GM12878 (cell line): ENCODE results near the gene CPLX4.

Experiments
- BRCA1 ChIP-seq: IDR thresholded peaks from 2 replicates; pipeline ENCODE4 v1.6.1; 2011; ENCODE audit warnings: low read depth, low read length, improper control_type of control experiment
- CEBPB ChIP-seq, 2 experiments: fragments of 150-350 bp in 1 of 2; IDR thresholded peaks; 2 replicates each; pipeline ENCODE4 v1.6.1; 2012 to 2014; ENCODE audit warnings: low read depth in 2 of 2, low read length in 2 of 2, borderline replicate concordance in 1 of 2, inconsistent platforms in 1 of 2
- JUNB ChIP-seq: IDR thresholded peaks from 2 replicates; pipeline ENCODE4 v1.6.1; 2016; ENCODE audit warnings: antibody characterized with exemption, mild to moderate bottlenecking
- POLR2A ChIP-seq: IDR thresholded peaks from 2 replicates; pipeline ENCODE4 v1.6.1; 2011; ENCODE audit warnings: low read depth, mild to moderate bottlenecking, low read length
- TAF1 ChIP-seq: IDR thresholded peaks from 2 replicates; pipeline ENCODE4 v1.6.1; 2011; ENCODE audit warnings: mild to moderate bottlenecking, low read depth, low read length, borderline replicate concordance
- YY1 ChIP-seq: IDR thresholded peaks from 2 replicates; pipeline ENCODE4 v1.6.1; 2011; ENCODE audit warnings: low read depth, mild to moderate bottlenecking, low read length
- ZSCAN29 ChIP-seq: fragments of 450-650 bp; IDR thresholded peaks from 2 replicates; pipeline ENCODE4 v1.6.1; 2017; ENCODE audit warnings: mild to moderate bottlenecking, moderate library complexity
- TF ChIP-seq, protein P1 (sequence below), 3 experiments: IDR thresholded peaks in 2 of 3; conservative IDR thresholded peaks in 1 of 3; 2 replicates each; pipeline ENCODE4 v1.5.1; 2011; ENCODE audit warnings: low read depth in 3 of 3, low read length in 3 of 3, mild to moderate bottlenecking in 3 of 3, control low read depth in 2 of 3, moderate library complexity in 2 of 3, inconsistent platforms in 1 of 3, mixed read lengths in 1 of 3; ENCODE audit not compliant: control insufficient read depth in 2 of 3, insufficient read depth in 1 of 3; ENCODE audit errors: extremely low read depth in 1 of 3
- TF ChIP-seq, protein P2 (sequence below): IDR thresholded peaks from 2 replicates; pipeline ENCODE4 v1.6.1; 2012; ENCODE audit warnings: improper control_type of control experiment, low read depth, low read length; ENCODE audit not compliant: insufficient replicate concordance
- TF ChIP-seq, protein P3 (sequence below): IDR thresholded peaks from 2 replicates; pipeline ENCODE4 v1.6.1; 2011; ENCODE audit warnings: borderline replicate concordance, low read depth, mild to moderate bottlenecking, moderate library complexity, mixed read lengths, low read length; ENCODE audit not compliant: insufficient read depth; ENCODE audit errors: extremely low read length
- TF ChIP-seq, protein P4 (sequence below): IDR thresholded peaks from 2 replicates; pipeline ENCODE4 v1.6.1; 2011; ENCODE audit warnings: low read depth, mild to moderate bottlenecking, low read length, moderate library complexity, borderline replicate concordance; ENCODE audit errors: extremely low read depth
- TF ChIP-seq, protein P5 (sequence below): IDR thresholded peaks from 2 replicates; pipeline ENCODE4 v1.6.1; 2012; ENCODE audit warnings: low read depth, low read length, improper control_type of control experiment

DNA sequence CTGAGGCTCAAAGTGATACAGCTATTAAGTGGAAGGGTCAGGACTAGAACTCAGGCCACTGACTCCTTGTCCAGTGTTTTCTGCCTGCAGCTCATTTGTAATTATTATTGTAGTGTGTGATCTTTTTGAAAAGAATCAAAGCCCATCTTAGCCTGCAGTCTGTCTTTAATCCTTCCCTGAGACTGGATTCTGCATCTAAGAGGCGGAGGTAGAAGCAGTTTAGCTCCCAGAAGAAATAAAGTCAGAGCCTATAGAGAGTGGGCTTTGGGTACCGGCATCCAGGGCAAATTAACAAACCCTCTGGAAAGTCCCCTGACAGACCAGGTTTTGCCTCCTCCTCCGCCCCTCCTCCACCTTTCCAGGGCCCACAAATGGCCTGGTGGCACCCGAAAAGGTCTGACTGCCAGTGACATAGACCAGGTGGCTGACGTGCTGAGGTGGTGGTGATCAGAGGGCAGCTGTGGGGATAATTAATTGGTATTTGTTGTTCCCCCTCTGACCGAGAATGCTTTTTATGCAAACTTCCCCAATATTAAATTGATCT is 43.0 kb downstream of the CPLX4 start:
- TF ChIP-seq, protein P1, sequence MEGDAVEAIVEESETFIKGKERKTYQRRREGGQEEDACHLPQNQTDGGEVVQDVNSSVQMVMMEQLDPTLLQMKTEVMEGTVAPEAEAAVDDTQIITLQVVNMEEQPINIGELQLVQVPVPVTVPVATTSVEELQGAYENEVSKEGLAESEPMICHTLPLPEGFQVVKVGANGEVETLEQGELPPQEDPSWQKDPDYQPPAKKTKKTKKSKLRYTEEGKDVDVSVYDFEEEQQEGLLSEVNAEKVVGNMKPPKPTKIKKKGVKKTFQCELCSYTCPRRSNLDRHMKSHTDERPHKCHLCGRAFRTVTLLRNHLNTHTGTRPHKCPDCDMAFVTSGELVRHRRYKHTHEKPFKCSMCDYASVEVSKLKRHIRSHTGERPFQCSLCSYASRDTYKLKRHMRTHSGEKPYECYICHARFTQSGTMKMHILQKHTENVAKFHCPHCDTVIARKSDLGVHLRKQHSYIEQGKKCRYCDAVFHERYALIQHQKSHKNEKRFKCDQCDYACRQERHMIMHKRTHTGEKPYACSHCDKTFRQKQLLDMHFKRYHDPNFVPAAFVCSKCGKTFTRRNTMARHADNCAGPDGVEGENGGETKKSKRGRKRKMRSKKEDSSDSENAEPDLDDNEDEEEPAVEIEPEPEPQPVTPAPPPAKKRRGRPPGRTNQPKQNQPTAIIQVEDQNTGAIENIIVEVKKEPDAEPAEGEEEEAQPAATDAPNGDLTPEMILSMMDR (IDR thresholded peaks at IDR 0.05 in 2 of 3, conservative IDR thresholded peaks at IDR 0.05 in 1 of 3; ENCODE audit: control insufficient read depth in 2 of 3, extremely low read depth in 1 of 3, insufficient read depth in 1 of 3, low read depth in 3 of 3, low read length in 3 of 3): no peak
- TF ChIP-seq YY1 (no peak), TAF1 (no peak), POLR2A (no peak), BRCA1 (no peak), JUNB (no peak), ZSCAN29 (no peak), CEBPB (IDR thresholded peaks at IDR 0.05; ENCODE audit: borderline replicate concordance in 1 of 2, low read depth in 2 of 2, low read length in 2 of 2) (no peak)
- TF ChIP-seq, protein P2, sequence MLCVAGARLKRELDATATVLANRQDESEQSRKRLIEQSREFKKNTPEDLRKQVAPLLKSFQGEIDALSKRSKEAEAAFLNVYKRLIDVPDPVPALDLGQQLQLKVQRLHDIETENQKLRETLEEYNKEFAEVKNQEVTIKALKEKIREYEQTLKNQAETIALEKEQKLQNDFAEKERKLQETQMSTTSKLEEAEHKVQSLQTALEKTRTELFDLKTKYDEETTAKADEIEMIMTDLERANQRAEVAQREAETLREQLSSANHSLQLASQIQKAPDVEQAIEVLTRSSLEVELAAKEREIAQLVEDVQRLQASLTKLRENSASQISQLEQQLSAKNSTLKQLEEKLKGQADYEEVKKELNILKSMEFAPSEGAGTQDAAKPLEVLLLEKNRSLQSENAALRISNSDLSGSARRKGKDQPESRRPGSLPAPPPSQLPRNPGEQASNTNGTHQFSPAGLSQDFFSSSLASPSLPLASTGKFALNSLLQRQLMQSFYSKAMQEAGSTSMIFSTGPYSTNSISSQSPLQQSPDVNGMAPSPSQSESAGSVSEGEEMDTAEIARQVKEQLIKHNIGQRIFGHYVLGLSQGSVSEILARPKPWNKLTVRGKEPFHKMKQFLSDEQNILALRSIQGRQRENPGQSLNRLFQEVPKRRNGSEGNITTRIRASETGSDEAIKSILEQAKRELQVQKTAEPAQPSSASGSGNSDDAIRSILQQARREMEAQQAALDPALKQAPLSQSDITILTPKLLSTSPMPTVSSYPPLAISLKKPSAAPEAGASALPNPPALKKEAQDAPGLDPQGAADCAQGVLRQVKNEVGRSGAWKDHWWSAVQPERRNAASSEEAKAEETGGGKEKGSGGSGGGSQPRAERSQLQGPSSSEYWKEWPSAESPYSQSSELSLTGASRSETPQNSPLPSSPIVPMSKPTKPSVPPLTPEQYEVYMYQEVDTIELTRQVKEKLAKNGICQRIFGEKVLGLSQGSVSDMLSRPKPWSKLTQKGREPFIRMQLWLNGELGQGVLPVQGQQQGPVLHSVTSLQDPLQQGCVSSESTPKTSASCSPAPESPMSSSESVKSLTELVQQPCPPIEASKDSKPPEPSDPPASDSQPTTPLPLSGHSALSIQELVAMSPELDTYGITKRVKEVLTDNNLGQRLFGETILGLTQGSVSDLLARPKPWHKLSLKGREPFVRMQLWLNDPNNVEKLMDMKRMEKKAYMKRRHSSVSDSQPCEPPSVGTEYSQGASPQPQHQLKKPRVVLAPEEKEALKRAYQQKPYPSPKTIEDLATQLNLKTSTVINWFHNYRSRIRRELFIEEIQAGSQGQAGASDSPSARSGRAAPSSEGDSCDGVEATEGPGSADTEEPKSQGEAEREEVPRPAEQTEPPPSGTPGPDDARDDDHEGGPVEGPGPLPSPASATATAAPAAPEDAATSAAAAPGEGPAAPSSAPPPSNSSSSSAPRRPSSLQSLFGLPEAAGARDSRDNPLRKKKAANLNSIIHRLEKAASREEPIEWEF: no peak
- TF ChIP-seq, protein P3, sequence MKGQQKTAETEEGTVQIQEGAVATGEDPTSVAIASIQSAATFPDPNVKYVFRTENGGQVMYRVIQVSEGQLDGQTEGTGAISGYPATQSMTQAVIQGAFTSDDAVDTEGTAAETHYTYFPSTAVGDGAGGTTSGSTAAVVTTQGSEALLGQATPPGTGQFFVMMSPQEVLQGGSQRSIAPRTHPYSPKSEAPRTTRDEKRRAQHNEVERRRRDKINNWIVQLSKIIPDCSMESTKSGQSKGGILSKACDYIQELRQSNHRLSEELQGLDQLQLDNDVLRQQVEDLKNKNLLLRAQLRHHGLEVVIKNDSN: no peak
- TF ChIP-seq, protein P4, sequence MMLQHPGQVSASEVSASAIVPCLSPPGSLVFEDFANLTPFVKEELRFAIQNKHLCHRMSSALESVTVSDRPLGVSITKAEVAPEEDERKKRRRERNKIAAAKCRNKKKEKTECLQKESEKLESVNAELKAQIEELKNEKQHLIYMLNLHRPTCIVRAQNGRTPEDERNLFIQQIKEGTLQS: no peak
- TF ChIP-seq, protein P5, sequence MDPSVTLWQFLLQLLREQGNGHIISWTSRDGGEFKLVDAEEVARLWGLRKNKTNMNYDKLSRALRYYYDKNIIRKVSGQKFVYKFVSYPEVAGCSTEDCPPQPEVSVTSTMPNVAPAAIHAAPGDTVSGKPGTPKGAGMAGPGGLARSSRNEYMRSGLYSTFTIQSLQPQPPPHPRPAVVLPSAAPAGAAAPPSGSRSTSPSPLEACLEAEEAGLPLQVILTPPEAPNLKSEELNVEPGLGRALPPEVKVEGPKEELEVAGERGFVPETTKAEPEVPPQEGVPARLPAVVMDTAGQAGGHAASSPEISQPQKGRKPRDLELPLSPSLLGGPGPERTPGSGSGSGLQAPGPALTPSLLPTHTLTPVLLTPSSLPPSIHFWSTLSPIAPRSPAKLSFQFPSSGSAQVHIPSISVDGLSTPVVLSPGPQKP: no peak
